ENCODE data around the gene SAG.

DNA sequence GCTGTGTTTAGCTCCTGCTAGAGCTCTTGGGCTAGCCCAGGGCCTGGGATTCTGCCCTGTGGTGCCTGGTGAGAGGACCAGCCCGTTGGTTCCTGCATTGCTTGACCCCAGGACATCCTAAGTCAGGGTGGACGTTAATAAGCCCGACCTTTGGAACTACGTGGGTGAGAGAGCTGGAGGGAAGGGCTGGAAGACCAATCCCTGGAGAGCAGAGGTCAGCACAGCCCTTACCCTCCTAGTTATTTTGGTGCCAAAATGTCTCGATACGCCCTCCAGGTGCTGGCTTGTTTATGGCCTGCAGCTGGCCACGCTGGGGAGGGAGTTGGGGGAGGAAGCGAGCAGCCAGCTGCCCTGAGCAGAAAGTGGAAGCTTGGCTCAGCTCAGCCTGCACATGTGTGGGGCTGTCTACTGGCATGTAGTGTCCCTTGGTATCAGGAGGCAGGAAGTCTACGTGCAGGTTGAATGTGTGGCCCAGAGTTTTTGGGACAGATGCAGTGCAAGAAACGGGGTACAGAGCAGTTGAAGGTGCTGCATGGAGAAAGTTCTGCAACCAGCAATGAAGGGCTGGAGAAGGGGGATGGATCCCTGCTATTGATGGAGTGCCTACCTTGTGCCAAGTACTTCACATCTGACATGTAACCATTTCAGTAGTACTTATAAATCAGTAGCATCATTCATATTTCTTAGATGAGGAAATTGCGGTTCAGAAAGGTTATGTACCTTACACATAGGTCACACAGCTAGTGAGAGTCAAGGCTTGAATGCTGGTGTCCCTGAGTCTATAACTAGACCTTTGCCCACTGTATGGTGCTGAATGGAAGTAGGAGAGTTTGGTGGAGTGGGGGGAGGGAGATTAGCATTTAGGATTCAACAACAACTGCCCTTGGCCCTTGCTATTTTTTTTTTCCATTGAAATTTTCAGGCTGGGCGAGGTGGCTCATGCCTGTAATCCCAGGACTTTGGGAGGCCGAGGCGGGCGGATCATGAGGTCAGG, 41.7 kb downstream of the SAG start:
- TF ChIP-seq CTCF (IDR thresholded peaks at IDR 0.05) (no peak), POLR2AphosphoS5 (IDR thresholded peaks at IDR 0.05) (peak in 1 of 3 donors; percentile 56), POLR2A (IDR thresholded peaks at IDR 0.05) (no peak)

Data from breast epithelium (tissue), 3 donors.